Astrocyte (in vitro differentiated cells and primary cell): ENCODE data around the gene KLHL18. TPM values are rescaled to one million over a fixed set of nuclear protein-coding genes. Genes with fewer than 3 reads are reported as not detected.

Source experiments
- DNase-seq: peaks from one replicate; pipeline ENCODE4 v3.0.0-alpha.2; 2010; ENCODE audit warnings: low read depth
- FAIRE-seq: peaks from 2 replicates; lab custom pipeline; 2011; peaks lifted over from hg19 to GRCh38; lab: Jason Lieb, UNC
- H2AFZ ChIP-seq: 2 replicates; pipeline ENCODE4 v1.6.0; 2012; ENCODE audit warnings: low read depth, low read length, inconsistent platforms
- H3K27ac ChIP-seq: 2 replicates; pipeline ENCODE4 v1.5.1; 2011; ENCODE audit warnings: low read depth, low read length, inconsistent platforms
- H3K27me3 ChIP-seq: 2 replicates; pipeline ENCODE4 v1.6.0; 2011; ENCODE audit warnings: low read length, inconsistent platforms; ENCODE audit not compliant: insufficient read depth
- H3K36me3 ChIP-seq: 2 replicates; pipeline ENCODE4 v1.5.1; 2011; ENCODE audit warnings: low read length, inconsistent platforms; ENCODE audit not compliant: insufficient read depth
- H3K4me1 ChIP-seq: 2 replicates; pipeline ENCODE4 v1.5.1; 2011; ENCODE audit warnings: low read length, inconsistent platforms; ENCODE audit not compliant: insufficient read depth
- H3K4me2 ChIP-seq: 2 replicates; pipeline ENCODE4 v1.6.0; 2012; ENCODE audit warnings: low read length, inconsistent platforms
- H3K4me3 ChIP-seq: 2 replicates; pipeline ENCODE4 v1.5.1; 2011; ENCODE audit warnings: low read depth, mild to moderate bottlenecking, low read length, inconsistent platforms; ENCODE audit not compliant: insufficient read depth
- H3K79me2 ChIP-seq: 2 replicates; pipeline ENCODE4 v1.6.0; 2012; ENCODE audit warnings: mild to moderate bottlenecking, low read length, inconsistent platforms; ENCODE audit not compliant: insufficient read depth
- H3K9ac ChIP-seq: 2 replicates; pipeline ENCODE4 v1.6.0; 2012; ENCODE audit warnings: mild to moderate bottlenecking, low read length, inconsistent platforms
- H3K9me3 ChIP-seq: 2 replicates; pipeline ENCODE4 v1.5.1; 2012; ENCODE audit warnings: low read depth, mild to moderate bottlenecking, low read length, inconsistent platforms; ENCODE audit not compliant: insufficient read depth
- H4K20me1 ChIP-seq: 2 replicates; pipeline ENCODE4 v1.6.0; 2012; ENCODE audit warnings: low read length, inconsistent platforms; ENCODE audit not compliant: insufficient read depth
- H3K27ac Mint-ChIP-seq: one replicate; pipeline ENCODE4 v1.8.0; 2021; ENCODE audit warnings: mild to moderate bottlenecking, mixed read lengths; ENCODE audit not compliant: unreplicated experiment
- H3K27me3 Mint-ChIP-seq: one replicate; pipeline ENCODE4 v1.8.0; 2021; ENCODE audit warnings: low read depth, mixed read lengths; ENCODE audit not compliant: unreplicated experiment
- H3K36me3 Mint-ChIP-seq: one replicate; pipeline ENCODE4 v1.8.0; 2021; ENCODE audit warnings: low read depth, mixed read lengths; ENCODE audit not compliant: unreplicated experiment
- H3K4me1 Mint-ChIP-seq: one replicate; pipeline ENCODE4 v1.8.0; 2021; ENCODE audit warnings: low read depth, mixed read lengths; ENCODE audit not compliant: unreplicated experiment
- H3K4me3 Mint-ChIP-seq: one replicate; pipeline ENCODE4 v1.8.0; 2021; ENCODE audit warnings: mild to moderate bottlenecking, moderate library complexity, mixed read lengths; ENCODE audit not compliant: unreplicated experiment
- H3K9me3 Mint-ChIP-seq: one replicate; pipeline ENCODE4 v1.8.0; 2021; ENCODE audit warnings: mild to moderate bottlenecking, mixed read lengths; ENCODE audit not compliant: unreplicated experiment
- EZH2 ChIP-seq: IDR thresholded peaks from 2 replicates; pipeline ENCODE4 v1.6.1; 2012; ENCODE audit warnings: mild to moderate bottlenecking, low read length, inconsistent platforms; ENCODE audit not compliant: insufficient read depth
- total RNA-seq: library from RNA; stranded (reverse); gene quantifications from 2 replicates; pipeline ENCODE4 v1.2.1, GENCODE V29; 2021
- TF ChIP-seq, protein P1 (sequence below): IDR thresholded peaks from 2 replicates; pipeline ENCODE4 v1.5.1; 2011; ENCODE audit warnings: low read depth, mild to moderate bottlenecking, inconsistent platforms, low read length, moderate library complexity; ENCODE audit not compliant: insufficient read depth

The KLHL18 gene
- total RNA-seq, 1 donor from 2014 or later = 53.2 TPM

DNA sequence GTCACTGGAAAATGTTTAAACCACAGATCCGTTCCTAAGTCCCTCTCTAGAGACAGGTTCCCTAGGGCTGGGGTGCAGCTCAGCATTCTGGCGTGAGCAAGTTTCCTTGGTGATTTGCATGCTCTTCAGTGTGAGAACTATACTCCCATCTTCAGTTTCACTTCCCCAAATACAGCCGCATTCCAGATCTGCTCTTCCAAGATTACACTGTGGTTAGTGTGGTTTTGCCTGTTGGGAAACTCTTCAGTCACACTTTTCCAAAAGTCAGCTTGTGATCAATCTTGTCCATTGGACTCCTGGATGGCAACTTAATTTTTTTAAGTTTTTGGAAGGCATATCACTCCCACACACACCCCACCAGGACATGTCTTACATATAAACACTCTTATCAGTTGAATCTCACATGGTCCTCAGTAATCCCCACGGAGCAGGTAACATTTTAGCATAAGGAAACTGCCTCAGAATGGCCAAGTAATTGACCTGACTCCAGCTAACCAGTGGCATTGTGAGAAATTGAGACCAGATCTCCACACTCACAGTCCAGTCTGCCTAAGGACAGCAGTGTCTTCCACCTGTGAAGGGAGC is 64.6 kb downstream of the KLHL18 start:
- DNase-seq (peak; percentile 81), FAIRE-seq (peak; percentile 76)
- Histone ChIP-seq H3K9me3 (no peaks in the 10 kb centered on the region), H3K4me1 (no peaks in the 10 kb centered on the region), H3K79me2 (no peaks in the 10 kb centered on the region), H3K27me3 (no peaks in the 10 kb centered on the region), H2AFZ (no peak overlapping the region), H3K4me2 (no peak overlapping the region), H3K36me3 (peaks cover 14% of the 10 kb centered on the region), H4K20me1 (peaks cover 17% of the 10 kb centered on the region), H3K9ac (no peak overlapping the region), H3K4me3 (no peak overlapping the region), H3K27ac (no peak overlapping the region)
- Mint-ChIP-seq H3K4me3 (no peak overlapping the region), H3K9me3 (no peaks in the 10 kb centered on the region), H3K4me1 (peaks cover 20% of the 10 kb centered on the region), H3K27me3 (no peaks in the 10 kb centered on the region), H3K27ac (peak overlapping the region; percentile 20), H3K36me3 (peaks cover 25% of the 10 kb centered on the region)
- TF ChIP-seq, protein P1, sequence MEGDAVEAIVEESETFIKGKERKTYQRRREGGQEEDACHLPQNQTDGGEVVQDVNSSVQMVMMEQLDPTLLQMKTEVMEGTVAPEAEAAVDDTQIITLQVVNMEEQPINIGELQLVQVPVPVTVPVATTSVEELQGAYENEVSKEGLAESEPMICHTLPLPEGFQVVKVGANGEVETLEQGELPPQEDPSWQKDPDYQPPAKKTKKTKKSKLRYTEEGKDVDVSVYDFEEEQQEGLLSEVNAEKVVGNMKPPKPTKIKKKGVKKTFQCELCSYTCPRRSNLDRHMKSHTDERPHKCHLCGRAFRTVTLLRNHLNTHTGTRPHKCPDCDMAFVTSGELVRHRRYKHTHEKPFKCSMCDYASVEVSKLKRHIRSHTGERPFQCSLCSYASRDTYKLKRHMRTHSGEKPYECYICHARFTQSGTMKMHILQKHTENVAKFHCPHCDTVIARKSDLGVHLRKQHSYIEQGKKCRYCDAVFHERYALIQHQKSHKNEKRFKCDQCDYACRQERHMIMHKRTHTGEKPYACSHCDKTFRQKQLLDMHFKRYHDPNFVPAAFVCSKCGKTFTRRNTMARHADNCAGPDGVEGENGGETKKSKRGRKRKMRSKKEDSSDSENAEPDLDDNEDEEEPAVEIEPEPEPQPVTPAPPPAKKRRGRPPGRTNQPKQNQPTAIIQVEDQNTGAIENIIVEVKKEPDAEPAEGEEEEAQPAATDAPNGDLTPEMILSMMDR = no peak
- no peak for TF ChIP-seq EZH2

DNA sequence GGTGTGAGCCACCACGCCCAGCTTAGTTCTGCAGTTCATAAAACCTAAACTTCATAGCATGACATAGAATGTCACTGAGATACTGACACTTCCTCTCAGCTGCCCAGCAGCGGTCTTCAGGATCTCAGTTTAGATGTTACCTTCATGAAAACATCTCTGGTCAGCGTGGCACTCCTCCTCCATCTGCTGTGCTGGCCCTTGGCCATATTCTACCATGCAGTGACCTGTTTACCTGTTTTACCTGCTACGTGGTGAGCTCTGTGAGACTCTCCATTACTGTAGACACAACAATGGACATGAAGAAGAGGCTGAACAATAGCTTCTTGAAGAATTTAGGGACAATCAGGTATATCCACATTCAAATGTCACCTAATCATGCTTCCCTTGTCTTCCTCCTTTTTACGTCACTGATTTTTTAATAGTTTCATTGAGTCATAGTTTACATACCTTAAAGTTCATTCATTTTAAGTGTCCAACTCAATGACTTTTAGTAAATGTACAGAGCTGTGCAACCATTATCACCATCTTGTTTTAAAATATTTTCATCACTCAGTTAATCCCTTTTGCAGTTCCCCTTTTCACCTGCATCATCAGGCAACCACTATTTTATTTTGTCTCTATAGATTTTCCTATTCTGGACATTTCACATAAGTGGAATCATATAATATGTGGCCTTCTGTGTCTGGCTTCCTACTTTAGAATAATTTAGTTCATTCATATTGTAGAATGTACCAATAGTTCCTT is 65.8 kb downstream of the KLHL18 start:
- Mint-ChIP-seq H3K27me3 (no peaks in the 10 kb centered on the region), H3K4me1 (peaks cover 16% of the 10 kb centered on the region), H3K9me3 (no peaks in the 10 kb centered on the region), H3K4me3 (no peak overlapping the region), H3K36me3 (peaks cover 21% of the 10 kb centered on the region), H3K27ac (no peak overlapping the region)
- DNase-seq (no peak), FAIRE-seq (no peak)
- Histone ChIP-seq H3K36me3 (peaks cover 14% of the 10 kb centered on the region), H3K27me3 (no peaks in the 10 kb centered on the region), H4K20me1 (peaks cover 17% of the 10 kb centered on the region), H3K4me2 (no peak overlapping the region), H3K79me2 (no peaks in the 10 kb centered on the region), H3K4me3 (no peak overlapping the region), H2AFZ (no peak overlapping the region), H3K9ac (no peak overlapping the region), H3K27ac (no peak overlapping the region), H3K4me1 (no peaks in the 10 kb centered on the region), H3K9me3 (no peaks in the 10 kb centered on the region)
- TF ChIP-seq, protein P1 = no peak
- TF ChIP-seq EZH2 = no peak

DNA sequence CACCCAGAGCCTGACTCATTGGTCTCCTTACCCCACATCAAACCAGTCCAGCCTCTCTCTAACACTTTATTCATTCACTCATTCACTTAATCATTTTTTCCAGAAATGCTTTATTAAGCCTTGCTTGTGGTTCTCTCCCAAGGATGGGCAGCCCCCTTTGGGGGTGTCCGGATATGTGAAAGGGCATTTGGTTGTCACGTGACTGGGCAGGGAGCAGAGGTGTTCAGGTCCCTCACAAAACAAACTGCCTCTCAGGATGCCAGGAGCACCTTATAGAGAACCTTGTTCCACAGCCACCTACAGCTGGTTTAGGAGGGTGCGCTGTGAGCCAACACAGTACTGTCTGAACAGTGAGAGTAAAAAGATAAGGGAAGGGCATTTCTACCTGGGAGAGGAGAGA is 72.3 kb downstream of the KLHL18 start:
- Histone ChIP-seq H3K9me3 (peaks cover 13% of the 10 kb centered on the region), H3K4me3 (no peak overlapping the region), H3K36me3 (no peaks in the 10 kb centered on the region), H3K27ac (no peak overlapping the region), H2AFZ (no peak overlapping the region), H4K20me1 (no peaks in the 10 kb centered on the region), H3K4me1 (no peaks in the 10 kb centered on the region), H3K4me2 (no peak overlapping the region), H3K27me3 (no peaks in the 10 kb centered on the region), H3K9ac (no peak overlapping the region), H3K79me2 (no peaks in the 10 kb centered on the region)
- peaks cover 14% of the 10 kb centered on the region for H3K9me3 Mint-ChIP-seq
- no peak overlapping the region for H3K4me3 Mint-ChIP-seq
- no peaks in the 10 kb centered on the region for H3K4me1 Mint-ChIP-seq
- peaks cover 4% of the 10 kb centered on the region for H3K36me3 Mint-ChIP-seq
- no peak overlapping the region for H3K27ac Mint-ChIP-seq
- FAIRE-seq (no peak), DNase-seq (no peak)
- no peak for TF ChIP-seq EZH2
- TF ChIP-seq, protein P1 = no peak
- H3K27me3 Mint-ChIP-seq = peaks cover 1% of the 10 kb centered on the region
